SH-SY5Y (cell line): ENCODE results near the gene LGR5.
A peak's percentile ranks its signal among the peaks of the same experiment; 100 is the strongest.

ENCODE experiments used
- GATA2 ChIP-seq: IDR thresholded peaks from 2 replicates; pipeline ENCODE4 v1.6.1; 2011; ENCODE audit warnings: mild to moderate bottlenecking, low read depth, low read length
- GATA3 ChIP-seq: IDR thresholded peaks from 2 replicates; pipeline ENCODE4 v1.6.1; 2011; ENCODE audit warnings: low read depth, mild to moderate bottlenecking, low read length, moderate library complexity

Gene LGR5

GRCh38 chr12:71602761-71603577, 163.4 kb downstream of the LGR5 start:
- no peak for TF ChIP-seq GATA2
- no peak for TF ChIP-seq GATA3

GRCh38 chr12:71605039-71605438, 165.4 kb downstream of the LGR5 start:
- TF ChIP-seq GATA3: no peak
- peak; percentile 27; the same call in 1 of the 2 replicates for TF ChIP-seq GATA2

- TF ChIP-seq GATA3: no peak
- TF ChIP-seq GATA2: no peak
These were observed 168.1 kb downstream of the LGR5 start for GRCh38 chr12:71607494-71608330.

GRCh38 chr12:71610031-71610795, 170.6 kb downstream of the LGR5 start:
- TF ChIP-seq GATA3: no peak
- TF ChIP-seq GATA2: no peak

GRCh38 chr12:71621938-71622337, 182.3 kb downstream of the LGR5 start:
- TF ChIP-seq GATA3: no peak
- TF ChIP-seq GATA2: no peak

GRCh38 chr12:71625476-71625875, 185.9 kb downstream of the LGR5 start:
- TF ChIP-seq GATA2 (no peak), GATA3 (no peak)

- no peak for TF ChIP-seq GATA2
- no peak for TF ChIP-seq GATA3
These were observed 186.5 kb downstream of the LGR5 start for GRCh38 chr12:71626098-71626497.

- TF ChIP-seq GATA3 (no peak), GATA2 (no peak)
These were observed 187.2 kb downstream of the LGR5 start for GRCh38 chr12:71626768-71627167.

- TF ChIP-seq GATA2 (no peak), GATA3 (no peak)
These were observed 187.9 kb downstream of the LGR5 start for GRCh38 chr12:71627438-71628002.
